ENCODE data around the gene ARHGAP25.

ARHGAP25 gene, protein sequence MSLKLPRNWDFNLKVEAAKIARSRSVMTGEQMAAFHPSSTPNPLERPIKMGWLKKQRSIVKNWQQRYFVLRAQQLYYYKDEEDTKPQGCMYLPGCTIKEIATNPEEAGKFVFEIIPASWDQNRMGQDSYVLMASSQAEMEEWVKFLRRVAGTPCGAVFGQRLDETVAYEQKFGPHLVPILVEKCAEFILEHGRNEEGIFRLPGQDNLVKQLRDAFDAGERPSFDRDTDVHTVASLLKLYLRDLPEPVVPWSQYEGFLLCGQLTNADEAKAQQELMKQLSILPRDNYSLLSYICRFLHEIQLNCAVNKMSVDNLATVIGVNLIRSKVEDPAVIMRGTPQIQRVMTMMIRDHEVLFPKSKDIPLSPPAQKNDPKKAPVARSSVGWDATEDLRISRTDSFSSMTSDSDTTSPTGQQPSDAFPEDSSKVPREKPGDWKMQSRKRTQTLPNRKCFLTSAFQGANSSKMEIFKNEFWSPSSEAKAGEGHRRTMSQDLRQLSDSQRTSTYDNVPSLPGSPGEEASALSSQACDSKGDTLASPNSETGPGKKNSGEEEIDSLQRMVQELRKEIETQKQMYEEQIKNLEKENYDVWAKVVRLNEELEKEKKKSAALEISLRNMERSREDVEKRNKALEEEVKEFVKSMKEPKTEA

DNA sequence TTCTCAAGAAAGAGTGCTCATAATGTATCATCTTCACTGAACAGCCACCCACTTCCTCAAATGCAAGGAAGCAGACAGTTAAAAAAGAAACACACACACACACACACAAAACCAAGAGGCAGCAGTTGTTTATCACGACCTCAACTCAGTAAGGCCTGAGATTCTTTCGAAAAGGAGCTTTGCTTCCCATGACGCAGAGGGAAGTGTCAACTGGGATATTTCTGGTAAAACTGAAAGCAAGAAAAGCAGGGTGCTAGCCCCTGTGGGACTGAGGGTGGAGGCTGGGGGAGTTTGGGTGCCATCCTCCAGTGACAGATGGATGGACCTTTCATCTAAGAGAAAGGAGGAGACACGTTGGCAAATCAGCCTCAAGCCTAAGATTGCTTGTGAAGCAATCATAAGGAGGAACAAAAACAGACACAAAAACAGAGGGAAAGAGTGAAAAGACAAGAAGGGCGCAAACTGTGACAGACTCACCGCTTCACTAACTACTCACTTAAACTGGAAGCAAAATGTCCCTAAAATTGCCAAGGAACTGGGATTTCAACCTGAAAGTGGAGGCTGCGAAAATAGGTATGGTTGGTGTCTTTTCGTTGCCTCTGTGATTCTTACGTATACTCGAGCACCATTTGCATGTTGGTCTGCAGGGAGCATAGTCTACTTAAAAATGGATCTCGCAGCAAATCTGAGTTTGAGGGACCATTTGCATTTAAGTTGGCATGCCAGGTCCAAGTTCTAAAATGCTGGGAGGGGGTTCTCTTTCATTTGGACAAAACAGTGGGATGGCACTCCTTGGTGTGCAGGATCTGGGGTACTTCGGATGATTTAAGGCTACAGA is at the start of gene ARHGAP25:
TSS of gene ARHGAP25 (plus strand) at position 124 of the 838 bp plus-strand sequence. CDS start at position 513, 389 bp downstream.
- no peak for DNase-seq (ENCODE audit: low read depth)
- no peak within 1 kb of the TSS for H3K4me3 ChIP-seq (replicated peaks; ENCODE audit: low read depth, low read length)
- TF ChIP-seq, protein P1, sequence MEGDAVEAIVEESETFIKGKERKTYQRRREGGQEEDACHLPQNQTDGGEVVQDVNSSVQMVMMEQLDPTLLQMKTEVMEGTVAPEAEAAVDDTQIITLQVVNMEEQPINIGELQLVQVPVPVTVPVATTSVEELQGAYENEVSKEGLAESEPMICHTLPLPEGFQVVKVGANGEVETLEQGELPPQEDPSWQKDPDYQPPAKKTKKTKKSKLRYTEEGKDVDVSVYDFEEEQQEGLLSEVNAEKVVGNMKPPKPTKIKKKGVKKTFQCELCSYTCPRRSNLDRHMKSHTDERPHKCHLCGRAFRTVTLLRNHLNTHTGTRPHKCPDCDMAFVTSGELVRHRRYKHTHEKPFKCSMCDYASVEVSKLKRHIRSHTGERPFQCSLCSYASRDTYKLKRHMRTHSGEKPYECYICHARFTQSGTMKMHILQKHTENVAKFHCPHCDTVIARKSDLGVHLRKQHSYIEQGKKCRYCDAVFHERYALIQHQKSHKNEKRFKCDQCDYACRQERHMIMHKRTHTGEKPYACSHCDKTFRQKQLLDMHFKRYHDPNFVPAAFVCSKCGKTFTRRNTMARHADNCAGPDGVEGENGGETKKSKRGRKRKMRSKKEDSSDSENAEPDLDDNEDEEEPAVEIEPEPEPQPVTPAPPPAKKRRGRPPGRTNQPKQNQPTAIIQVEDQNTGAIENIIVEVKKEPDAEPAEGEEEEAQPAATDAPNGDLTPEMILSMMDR (IDR thresholded peaks at IDR 0.05; ENCODE audit: low read length, missing control alignments), result no peak

DNA sequence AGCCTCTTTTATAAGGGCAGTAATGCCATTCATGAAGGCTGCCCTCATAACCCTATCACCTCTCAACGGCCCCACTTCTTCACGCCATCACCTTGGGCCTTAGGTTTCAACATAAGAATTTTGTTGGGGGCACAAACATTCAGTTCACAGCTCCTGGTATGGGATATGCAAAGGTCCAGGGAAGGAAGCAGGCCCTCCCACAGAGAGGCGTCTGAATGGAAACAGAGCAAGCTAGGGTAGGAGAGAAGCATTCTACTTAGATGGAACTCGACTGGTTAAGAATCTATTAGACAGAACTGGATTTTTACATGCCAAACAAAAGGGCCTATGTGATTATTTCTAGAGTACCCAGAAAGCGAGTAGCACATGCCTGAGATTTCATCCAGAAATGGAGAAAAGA is 48.4 kb upstream of the ARHGAP25 start:
- H3K4me3 ChIP-seq (replicated peaks; ENCODE audit: low read depth, low read length), result no peak overlapping the region
- no peak for DNase-seq (ENCODE audit: low read depth)
- TF ChIP-seq, protein P1 (IDR thresholded peaks at IDR 0.05; ENCODE audit: low read length, missing control alignments), result no peak

DNA sequence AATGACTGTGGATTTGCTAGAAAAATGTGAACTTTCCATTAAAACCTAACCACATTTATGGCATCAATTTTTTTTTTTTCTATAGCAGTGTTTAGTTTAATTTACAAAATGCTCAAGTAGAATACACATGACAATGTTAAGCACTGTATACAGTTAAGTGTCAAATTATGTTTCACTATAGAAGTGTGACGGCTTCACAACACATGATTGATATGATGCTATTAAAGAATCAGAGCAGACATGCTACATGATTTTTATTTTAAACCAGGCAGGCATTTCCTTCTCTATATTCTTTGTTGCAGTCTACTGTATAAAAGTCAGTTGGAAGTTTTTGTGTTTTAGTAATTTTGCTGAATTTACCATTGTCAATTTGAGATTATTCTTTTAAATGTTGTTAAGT is 47.6 kb upstream of the ARHGAP25 start:
- TF ChIP-seq, protein P1 (IDR thresholded peaks at IDR 0.05; ENCODE audit: low read length, missing control alignments), result no peak
- DNase-seq (ENCODE audit: low read depth), result no peak
- H3K4me3 ChIP-seq (replicated peaks; ENCODE audit: low read depth, low read length), result no peak overlapping the region

DNA sequence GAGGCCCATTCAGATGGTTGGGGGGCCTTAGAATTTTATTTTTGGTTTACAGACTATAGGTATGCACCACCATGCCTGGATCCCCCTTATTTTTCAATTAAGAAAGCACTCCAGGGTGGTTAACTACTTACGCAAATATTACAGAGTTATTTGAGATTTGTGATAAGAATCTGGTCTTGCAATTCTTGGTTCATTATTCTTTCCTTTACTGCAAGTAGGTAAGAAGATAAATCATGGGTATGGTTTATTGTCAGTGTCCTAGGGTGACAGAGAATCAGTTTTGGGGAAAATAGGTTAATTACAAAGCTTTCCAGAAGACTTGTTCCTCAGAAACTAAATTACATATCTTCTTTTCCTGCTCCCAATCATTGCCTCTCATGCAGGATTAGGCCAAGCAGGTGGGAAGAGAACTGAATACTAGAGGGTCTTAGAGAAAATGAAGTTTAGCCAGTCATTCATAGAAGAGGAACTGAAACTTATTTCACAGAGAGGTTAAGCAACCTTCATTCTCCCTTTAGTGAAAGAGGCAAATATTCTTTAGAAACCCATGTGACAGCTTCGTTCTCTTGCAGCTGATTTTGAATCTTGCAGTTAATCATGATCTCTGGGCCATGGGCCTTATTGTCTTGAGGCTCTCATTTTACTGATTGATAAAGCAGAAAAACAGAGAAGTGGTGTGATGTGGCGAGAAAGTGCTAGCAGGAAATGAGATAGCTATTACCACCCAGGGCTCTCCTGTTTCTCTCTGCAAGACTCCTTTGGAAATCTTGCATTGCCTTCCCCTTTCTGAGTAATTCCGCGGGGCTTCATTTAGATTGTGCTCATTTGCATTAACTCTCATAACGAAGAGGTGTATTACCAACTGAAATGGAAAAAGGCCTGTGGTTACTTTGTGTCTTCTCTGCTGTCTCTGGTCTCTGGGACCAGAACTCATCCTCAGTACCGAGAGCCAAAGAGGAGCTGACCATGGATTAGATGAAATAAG is 44.8 kb upstream of the ARHGAP25 start:
- H3K4me3 ChIP-seq (replicated peaks; ENCODE audit: low read depth, low read length), result no peak overlapping the region
- DNase-seq (ENCODE audit: low read depth), result no peak
- TF ChIP-seq, protein P1 (IDR thresholded peaks at IDR 0.05; ENCODE audit: low read length, missing control alignments), result no peak

DNA sequence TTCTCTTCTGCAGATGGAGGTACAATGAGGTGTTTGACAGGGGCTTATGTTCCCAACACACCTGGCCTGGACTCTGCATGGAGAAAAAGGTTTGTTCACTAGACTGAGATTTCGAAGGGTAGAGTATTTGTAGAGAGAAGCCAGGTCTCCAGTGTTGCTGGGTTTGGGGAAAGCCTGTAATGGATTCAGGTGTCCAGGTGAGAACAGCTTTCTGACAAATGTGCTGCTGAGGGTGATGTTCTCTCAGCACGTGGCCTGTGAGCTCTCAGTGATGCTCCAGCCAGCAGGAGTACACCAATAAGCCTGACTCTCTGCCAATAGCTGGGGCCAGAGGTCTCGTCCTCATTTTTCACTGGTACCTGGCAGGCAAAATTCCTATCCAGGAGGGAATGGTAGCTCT is 43.8 kb upstream of the ARHGAP25 start:
- no peak for DNase-seq (ENCODE audit: low read depth)
- TF ChIP-seq, protein P1 (IDR thresholded peaks at IDR 0.05; ENCODE audit: low read length, missing control alignments), result no peak
- no peak overlapping the region for H3K4me3 ChIP-seq (replicated peaks; ENCODE audit: low read depth, low read length)

DNA sequence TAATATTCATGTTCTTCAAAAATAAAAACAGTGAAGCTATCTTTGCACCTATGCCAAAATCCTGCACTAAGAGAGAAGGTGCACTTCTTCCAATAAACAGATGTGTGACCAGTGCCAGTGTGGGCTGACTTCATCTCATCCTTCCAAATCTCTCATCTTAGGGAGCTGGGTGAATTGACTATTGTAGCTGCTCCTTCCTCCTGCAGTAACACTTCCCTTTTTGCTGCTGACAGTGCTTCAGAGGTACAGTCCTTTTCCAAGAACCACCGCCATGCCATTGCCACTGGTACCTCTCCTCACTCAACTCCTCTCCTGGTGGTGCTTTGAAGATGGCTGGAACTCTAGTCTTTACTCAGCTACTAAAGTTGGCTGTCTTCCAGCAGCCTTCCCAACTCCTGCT is 42.1 kb upstream of the ARHGAP25 start:
- TF ChIP-seq, protein P1 (IDR thresholded peaks at IDR 0.05; ENCODE audit: low read length, missing control alignments), result no peak
- no peak overlapping the region for H3K4me3 ChIP-seq (replicated peaks; ENCODE audit: low read depth, low read length)
- no peak for DNase-seq (ENCODE audit: low read depth)
